Nucleus accumbens (tissue), 56 donors: ENCODE measurements around the gene PRR5.
A peak's percentile ranks its signal among the peaks of the same experiment; 100 is the strongest.
"Not testable (repeated sequence)": the region's sequence is repeated elsewhere in the genome, so short reads cannot be mapped to it uniquely, and the experiment has no call there.

ENCODE experiments used
- DNase-seq, 56 donors: peaks; one replicate each; lab custom pipeline; 2025; lab: John Stamatoyannopoulos, UW

The PRR5 gene

GRCh38 chr22:44701824-44702478 lies at the start of gene PRR5:
Gene PRR5, plus strand, starts transcription at chr22:44702204. Its CDS starts 271 bp downstream, at chr22:44702475.
- peak in 33 of 56 donors; percentile 4 to 66 (median 32) for DNase-seq

GRCh38 chr22:44652866-44653265 lies 49.1 kb upstream of the PRR5 start:
- DNase-seq, result not testable (repeated sequence)

- peak in 39 of 56 donors; percentile 14 to 85 (median 53) for DNase-seq
Measured at GRCh38 chr22:44658311-44658953, 43.6 kb upstream of the PRR5 start.

GRCh38 chr22:44659140-44659539 lies 42.9 kb upstream of the PRR5 start:
- peak in 32 of 56 donors; percentile 16 to 81 (median 45) for DNase-seq

- DNase-seq, result no peak
Measured at GRCh38 chr22:44660051-44660830, 41.8 kb upstream of the PRR5 start.

GRCh38 chr22:44661070-44661469 lies 40.9 kb upstream of the PRR5 start:
- DNase-seq, result peak in 5 of 56 donors; percentile 12 to 47 (median 35)

GRCh38 chr22:44661659-44662569 lies 40.1 kb upstream of the PRR5 start:
- DNase-seq, result no peak

- DNase-seq, result no peak
Measured at GRCh38 chr22:44663256-44663999, 38.6 kb upstream of the PRR5 start.

- DNase-seq, result peak in 42 of 56 donors; percentile 11 to 77 (median 42)
Measured at GRCh38 chr22:44664149-44664548, 37.9 kb upstream of the PRR5 start.

- peak in 15 of 56 donors; percentile 6 to 40 (median 22) for DNase-seq
Measured at GRCh38 chr22:44665115-44665514, 36.9 kb upstream of the PRR5 start.

GRCh38 chr22:44666207-44666585 lies 35.8 kb upstream of the PRR5 start:
- no peak for DNase-seq

- DNase-seq, result no peak
Measured at GRCh38 chr22:44667276-44667675, 34.7 kb upstream of the PRR5 start.

GRCh38 chr22:44667829-44668189 lies 34.2 kb upstream of the PRR5 start:
- no peak for DNase-seq

GRCh38 chr22:44668190-44668885 lies 33.7 kb upstream of the PRR5 start:
- peak in 6 of 56 donors; percentile 15 to 79 (median 36) for DNase-seq

- peak in 1 of 56 donors; percentile 47 for DNase-seq
Measured at GRCh38 chr22:44668886-44669521, 33.0 kb upstream of the PRR5 start.

GRCh38 chr22:44669561-44669976 lies 32.4 kb upstream of the PRR5 start:
- no peak for DNase-seq

GRCh38 chr22:44670220-44670988 lies 31.6 kb upstream of the PRR5 start:
- DNase-seq, result peak in 1 of 56 donors; percentile 22

GRCh38 chr22:44671742-44672141 lies 30.3 kb upstream of the PRR5 start:
- no peak for DNase-seq
